DMS 273 (cell line): ENCODE measurements around the gene BCAP29.

ENCODE experiments used
- DNase-seq: peaks from one replicate; lab custom pipeline; 2025; ENCODE audit not compliant: unreplicated experiment; lab: John Stamatoyannopoulos, UW

BCAP29 gene

GRCh38 chr7:107581387-107582013 is 1.5 kb downstream of the BCAP29 start:
- no peak for DNase-seq

GRCh38 chr7:107582875-107583274 is 2.8 kb downstream of the BCAP29 start:
- DNase-seq: no peak

GRCh38 chr7:107584716-107585115 is 4.7 kb downstream of the BCAP29 start:
- no peak for DNase-seq

- DNase-seq: no peak
These were observed 8.6 kb downstream of the BCAP29 start for GRCh38 chr7:107588529-107589130.

GRCh38 chr7:107591421-107591820 is 11.4 kb downstream of the BCAP29 start:
- DNase-seq: no peak

GRCh38 chr7:107592361-107593024 is 12.4 kb downstream of the BCAP29 start:
- peak; percentile 65 for DNase-seq

GRCh38 chr7:107593025-107593410 is 13.0 kb downstream of the BCAP29 start:
- no peak for DNase-seq

- DNase-seq: no peak
These were observed 15.1 kb downstream of the BCAP29 start for GRCh38 chr7:107594961-107595737.

- no peak for DNase-seq
These were observed 17.0 kb downstream of the BCAP29 start for GRCh38 chr7:107596881-107597581.

GRCh38 chr7:107597582-107597916 is 17.5 kb downstream of the BCAP29 start:
- no peak for DNase-seq

- no peak for DNase-seq
These were observed 17.9 kb downstream of the BCAP29 start for GRCh38 chr7:107597953-107598352.

GRCh38 chr7:107599262-107599661 is 19.2 kb downstream of the BCAP29 start:
- DNase-seq: no peak

- DNase-seq: no peak
These were observed 20.8 kb downstream of the BCAP29 start for GRCh38 chr7:107600816-107601215.

GRCh38 chr7:107605218-107605815 is 25.3 kb downstream of the BCAP29 start:
- DNase-seq: peak; percentile 56

- no peak for DNase-seq
These were observed 26.3 kb downstream of the BCAP29 start for GRCh38 chr7:107606303-107606702.

- no peak for DNase-seq
These were observed 29.8 kb downstream of the BCAP29 start for GRCh38 chr7:107609811-107610261.

GRCh38 chr7:107610323-107610722 is 30.3 kb downstream of the BCAP29 start:
- DNase-seq: no peak

- no peak for DNase-seq
These were observed 33.4 kb downstream of the BCAP29 start for GRCh38 chr7:107613439-107613838.

GRCh38 chr7:107613948-107614347 is 33.9 kb downstream of the BCAP29 start:
- DNase-seq: no peak

- peak; percentile 42 for DNase-seq
These were observed 34.4 kb downstream of the BCAP29 start for GRCh38 chr7:107614425-107614824.
